PC-9 (cell line): ENCODE data around the gene BEND3. TPM values are rescaled to one million over a fixed set of nuclear protein-coding genes. Genes with fewer than 3 reads are reported as not detected.
"Not testable (repeated sequence)": the region's sequence is repeated elsewhere in the genome, so short reads cannot be mapped to it uniquely, and the experiment has no call there.

ENCODE experiments used
- BruUV-seq: library from RNA; stranded (reverse); fragments of 400-500 nt; replicated peaks from 2 replicates; lab custom pipeline; 2021; lab: Mats Ljungman, UMichigan
- CTCF ChIA-PET: fragments of 300-600 bp; sonication (Branson Sonifier 250); formaldehyde crosslinking; loops from one replicate; lab custom pipeline; 2022; ENCODE audit warnings: antibody characterized with exemption; lab: Charles Lee
- POLR2A ChIA-PET: fragments of 300-600 bp; sonication (Branson Sonifier 250); formaldehyde crosslinking; loops from one replicate; lab custom pipeline; 2022; ENCODE audit warnings: antibody characterized with exemption; ENCODE audit not compliant: unreplicated experiment; lab: Charles Lee
- DNase-seq, 2 experiments: peaks; one replicate each; pipeline versions ENCODE4 v3.0.0 to v3.0.0-alpha.2; 2015 to 2022; ENCODE audit warnings: mixed read lengths in 1 of 2
- H2AFZ ChIP-seq: fragments of 200-600 bp; sonication (generic); 2 replicates; pipeline ENCODE4 v1.8.1; 2017; ENCODE audit warnings: antibody characterized with exemption
- H3F3A ChIP-seq: fragments of 200-600 bp; sonication (generic); 2 replicates; pipeline ENCODE4 v1.8.1; 2017; ENCODE audit warnings: antibody characterized with exemption, mild to moderate bottlenecking, low read depth; ENCODE audit not compliant: insufficient read depth
- H3K27ac ChIP-seq: fragments of 200-600 bp; sonication (generic); 2 replicates; pipeline ENCODE4 v1.6.1; 2016; ENCODE audit warnings: mixed run types
- H3K27me3 ChIP-seq: fragments of 200-600 bp; sonication (generic); 2 replicates; pipeline ENCODE4 v1.6.1; 2016; ENCODE audit warnings: low read depth, mixed run types; ENCODE audit not compliant: insufficient read depth
- H3K36me3 ChIP-seq: fragments of 200-600 bp; sonication (generic); 2 replicates; pipeline ENCODE4 v1.6.1; 2016; ENCODE audit warnings: low read depth, mixed run types
- H3K4me1 ChIP-seq: fragments of 200-600 bp; sonication (generic); replicated peaks from 2 replicates; pipeline ENCODE4 v1.6.1; 2016; ENCODE audit warnings: mixed run types; ENCODE audit not compliant: insufficient read depth
- H3K4me2 ChIP-seq: fragments of 200-600 bp; sonication (generic); 2 replicates; pipeline ENCODE4 v1.6.1; 2017; ENCODE audit warnings: mixed run types
- H3K4me3 ChIP-seq: fragments of 200-600 bp; sonication (generic); 2 replicates; pipeline ENCODE4 v1.6.1; 2016; ENCODE audit warnings: mixed run types
- H3K79me2 ChIP-seq: fragments of 200-600 bp; sonication (generic); 2 replicates; pipeline ENCODE4 v1.6.1; 2017; ENCODE audit warnings: low read depth, mixed run types
- H3K9me2 ChIP-seq: fragments of 200-600 bp; sonication (generic); 2 replicates; pipeline ENCODE4 v1.8.1; 2017; ENCODE audit warnings: mild to moderate bottlenecking; ENCODE audit not compliant: insufficient read depth
- H3K9me3 ChIP-seq: fragments of 200-600 bp; sonication (generic); 2 replicates; pipeline ENCODE4 v1.8.1; 2016; ENCODE audit warnings: low read depth; ENCODE audit not compliant: insufficient read depth
- H4K20me1 ChIP-seq: fragments of 200-600 bp; sonication (generic); 2 replicates; pipeline ENCODE4 v1.8.1; 2017; ENCODE audit not compliant: insufficient read depth
- CTCF ChIP-seq: fragments of 200-600 bp; sonication (generic); conservative IDR thresholded peaks from 2 replicates; pipeline ENCODE4 v1.6.1; 2017; ENCODE audit warnings: mixed run types, antibody characterized with exemption, mild to moderate bottlenecking, moderate library complexity
- EZH2 ChIP-seq: fragments of 200-600 bp; sonication (generic); IDR thresholded peaks from 2 replicates; pipeline ENCODE4 v1.8.0; 2017; ENCODE audit warnings: antibody characterized with exemption, low read depth
- intact Hi-C: fragments of 100-400 bp; cut with micrococcal nuclease; formaldehyde crosslinking; loops from one replicate; pipeline ENCODE4 v1.10.0; 2022; ENCODE audit not compliant: unreplicated experiment
- total RNA-seq: library from RNA; stranded (reverse); gene quantifications from 2 replicates; pipeline ENCODE4 v1.2.3, GENCODE V29; 2021

The BEND3 gene
- total RNA-seq, 1 experiment from 2014 or later: 3.4 TPM

- no peak overlapping the region for H3K27ac ChIP-seq
- H3K36me3 ChIP-seq: no peaks in the 10 kb centered on the region
- no peaks in the 10 kb centered on the region for H3K27me3 ChIP-seq
- H3K4me1 ChIP-seq: peaks cover 12% of the 10 kb centered on the region
- H2AFZ ChIP-seq: no peak overlapping the region
- no peaks in the 10 kb centered on the region for H3K9me2 ChIP-seq
- no peak for TF ChIP-seq EZH2
- peaks cover 6% of the 10 kb centered on the region for H3F3A ChIP-seq
- no peaks in the 10 kb centered on the region for H3K9me3 ChIP-seq
- POLR2A ChIA-PET: no interaction called here
- H3K4me2 ChIP-seq: no peak overlapping the region
- BruUV-seq: no TSS peak
- H3K4me3 ChIP-seq: no peak overlapping the region
- no peak for DNase-seq
- CTCF ChIA-PET: interaction anchor here (0.9 kb wide), 1 partner anchor 563 kb away, joined by 3 read pairs; no protein-coding TSS in a partner anchor
- H3K79me2 ChIP-seq: no peaks in the 10 kb centered on the region
- H4K20me1 ChIP-seq: no peaks in the 10 kb centered on the region
- intact Hi-C loops: loop anchor here (5.0 kb wide), 1 partner anchor 317 kb away; the partner anchor contains the start of gene PDSS2
Observed at GRCh38 chr6:107140581-107140980, 25.3 kb upstream of the BEND3 start.

GRCh38 chr6:107136324-107136723, 21.0 kb upstream of the BEND3 start:
- H3K9me3 ChIP-seq, H3K4me3 ChIP-seq, BruUV-seq, H3K4me1 ChIP-seq, H2AFZ ChIP-seq, H3K27ac ChIP-seq, DNase-seq, H3K79me2 ChIP-seq, H3K9me2 ChIP-seq, H3K36me3 ChIP-seq, H4K20me1 ChIP-seq, H3F3A ChIP-seq, H3K27me3 ChIP-seq, H3K4me2 ChIP-seq, intact Hi-C loops, POLR2A ChIA-PET: not testable (repeated sequence)
- CTCF ChIA-PET: interaction anchor here (0.6 to 0.7 kb wide), 2 partner anchors 36 to 372 kb away, joined by 3 read pairs; no protein-coding TSS in a partner anchor

GRCh38 chr6:107135048-107135680, 19.8 kb upstream of the BEND3 start:
- CTCF ChIA-PET, H3K9me2 ChIP-seq, DNase-seq, H3K79me2 ChIP-seq, H3K27me3 ChIP-seq, H3K4me3 ChIP-seq, H3K36me3 ChIP-seq, H3K9me3 ChIP-seq, BruUV-seq, intact Hi-C loops, H3K4me1 ChIP-seq, H4K20me1 ChIP-seq, H3F3A ChIP-seq, H2AFZ ChIP-seq, H3K27ac ChIP-seq, POLR2A ChIA-PET, H3K4me2 ChIP-seq: not testable (repeated sequence)

GRCh38 chr6:107132330-107132954, 17.1 kb upstream of the BEND3 start:
- Histone ChIP-seq H2AFZ (peak overlapping the region; percentile 69; the same call in 1 of the 2 replicates), H3K9me2 (no peaks in the 10 kb centered on the region), H3K9me3 (no peaks in the 10 kb centered on the region), H3F3A (0 out of 2 replicates have a peak, but pooled peaks cover 4% of the 10 kb centered on the region), H3K27ac (no peak overlapping the region), H3K79me2 (no peaks in the 10 kb centered on the region), H3K4me1 (no peaks in the 10 kb centered on the region), H3K36me3 (no peaks in the 10 kb centered on the region), H3K4me2 (peak overlapping the region; percentile 66), H3K4me3 (no peak overlapping the region), H4K20me1 (no peaks in the 10 kb centered on the region), H3K27me3 (no peaks in the 10 kb centered on the region)
- BruUV-seq: no TSS peak
- peak; percentile 82 for TF ChIP-seq CTCF
- TF ChIP-seq EZH2: no peak
- peak; percentile 44 to 46 for DNase-seq
- CTCF ChIA-PET: interaction anchor here (0.6 to 1.5 kb wide), 5 partner anchors 17 to 1009 kb away, joined by 3 to 6 read pairs (median 4); no protein-coding TSS in a partner anchor
- intact Hi-C loops: loop anchor here (1.0 to 5.0 kb wide), 4 partner anchors 185 to 716 kb away; no protein-coding TSS in a partner anchor
- POLR2A ChIA-PET: no interaction called here
